BLaER1 treated with 17β-estradiol and CSF1 and Interleukin-3, amounts not matched to agents 10 nM and 100 nM (cell line): ENCODE data around the gene VILL.

Source experiments
- H3K27ac ChIP-seq, 11 experiments: shearing (Covaris generic); formaldehyde crosslinking; 2 replicates each; pipeline ENCODE4 v1.8.1; 2022
- H3K27me3 ChIP-seq, 11 experiments: shearing (Covaris generic); formaldehyde crosslinking; 2 replicates each; pipeline ENCODE4 v1.8.1; 2022
- H3K36me3 ChIP-seq, 11 experiments: shearing (Covaris generic); formaldehyde crosslinking; 2 replicates each; pipeline ENCODE4 v1.8.1; 2022
- H3K4me1 ChIP-seq, 10 experiments: shearing (Covaris generic); formaldehyde crosslinking; 2 replicates each; pipeline ENCODE4 v1.8.1; 2022
- H3K4me2 ChIP-seq, 11 experiments: shearing (Covaris generic); formaldehyde crosslinking; 2 replicates each; pipeline ENCODE4 v1.8.1; 2022
- H3K4me3 ChIP-seq, 10 experiments: shearing (Covaris generic); formaldehyde crosslinking; 2 replicates each; pipeline ENCODE4 v1.8.1; 2022
- H3K9ac ChIP-seq, 11 experiments: shearing (Covaris generic); formaldehyde crosslinking; 2 replicates each; pipeline ENCODE4 v1.8.1; 2022
- H3K9me3 ChIP-seq, 11 experiments: shearing (Covaris generic); formaldehyde crosslinking; replicated peaks in 1 of 11; 2 replicates each; pipeline ENCODE4 v1.8.1; 2022
- H4K20me1 ChIP-seq, 11 experiments: shearing (Covaris generic); formaldehyde crosslinking; 2 replicates each; pipeline ENCODE4 v1.8.1; 2022
- Cebpa-rat ChIP-seq, 11 experiments: shearing (Covaris generic); IDR thresholded peaks; 2 replicates each; pipeline ENCODE4 v1.8.1; 2022

The VILL gene

GRCh38 chr3:38054499-38055001 lies 64.0 kb downstream of the VILL start:
- peaks cover 13 to 30% (median 20%) of the 10 kb centered on the region in 11 experiments for H3K9me3 ChIP-seq
- no peaks in the 10 kb centered on the region for H4K20me1 ChIP-seq
- H3K4me1 ChIP-seq, result peaks cover 0 to 15% (median 13%) of the 10 kb centered on the region in 10 experiments; a peak in 18 of 20 replicates
- peak overlapping the region in 1 of 11 experiments; percentile 15; a peak in 1 of 22 replicates for H3K9ac ChIP-seq
- TF ChIP-seq Cebpa-rat (IDR thresholded peaks at IDR 0.05), result no peak
- H3K4me3 ChIP-seq, result no peak overlapping the region
- no peak overlapping the region for H3K27ac ChIP-seq
- H3K36me3 ChIP-seq, result no peaks in the 10 kb centered on the region; a peak in 1 of 22 replicates
- H3K4me2 ChIP-seq, result peak overlapping the region; percentile 25 to 77 (median 60); a peak in 21 of 22 replicates
- H3K27me3 ChIP-seq, result no peaks in the 10 kb centered on the region
